Measurements from ENCODE around the gene PRCP.

The PRCP gene

GRCh38 chr11:82845356-82846353 is 54.6 kb downstream of the PRCP start:
- H3K27ac ChIP-seq, result no peak overlapping the region

DNA sequence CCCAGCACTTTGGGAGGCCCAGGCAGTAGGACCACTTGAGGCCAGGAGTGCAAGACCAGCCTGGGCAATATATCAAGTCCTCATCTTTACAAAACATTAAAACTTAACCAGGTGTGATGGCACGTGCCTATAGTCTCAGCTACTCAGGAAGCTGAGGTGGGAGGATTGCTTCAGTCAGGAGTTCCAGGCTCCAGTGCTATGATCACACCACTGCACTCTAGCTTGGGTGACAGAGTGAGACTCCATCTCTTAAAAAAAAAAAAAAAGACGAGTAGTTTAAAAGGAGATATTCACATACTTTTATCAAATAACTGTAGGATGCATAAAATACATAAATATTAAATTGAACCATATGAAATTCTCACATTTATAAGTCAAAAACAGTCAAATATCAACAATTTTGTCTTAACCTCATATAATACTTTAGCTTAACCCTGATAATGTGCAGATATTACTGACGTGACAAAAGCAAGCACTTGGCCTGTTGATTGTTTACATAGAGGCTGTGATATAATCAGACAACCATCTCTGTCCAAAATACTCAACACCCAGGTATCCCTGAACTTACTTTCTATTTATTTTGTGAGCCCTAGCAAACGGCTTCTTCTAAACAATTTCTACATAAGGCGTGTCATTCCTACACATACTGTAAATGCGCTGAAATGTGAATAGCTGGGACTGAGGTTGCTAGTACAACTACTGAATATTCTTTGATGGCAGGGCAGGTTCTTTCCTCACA is 57.0 kb downstream of the PRCP start:
- TF ChIP-seq, protein P1, sequence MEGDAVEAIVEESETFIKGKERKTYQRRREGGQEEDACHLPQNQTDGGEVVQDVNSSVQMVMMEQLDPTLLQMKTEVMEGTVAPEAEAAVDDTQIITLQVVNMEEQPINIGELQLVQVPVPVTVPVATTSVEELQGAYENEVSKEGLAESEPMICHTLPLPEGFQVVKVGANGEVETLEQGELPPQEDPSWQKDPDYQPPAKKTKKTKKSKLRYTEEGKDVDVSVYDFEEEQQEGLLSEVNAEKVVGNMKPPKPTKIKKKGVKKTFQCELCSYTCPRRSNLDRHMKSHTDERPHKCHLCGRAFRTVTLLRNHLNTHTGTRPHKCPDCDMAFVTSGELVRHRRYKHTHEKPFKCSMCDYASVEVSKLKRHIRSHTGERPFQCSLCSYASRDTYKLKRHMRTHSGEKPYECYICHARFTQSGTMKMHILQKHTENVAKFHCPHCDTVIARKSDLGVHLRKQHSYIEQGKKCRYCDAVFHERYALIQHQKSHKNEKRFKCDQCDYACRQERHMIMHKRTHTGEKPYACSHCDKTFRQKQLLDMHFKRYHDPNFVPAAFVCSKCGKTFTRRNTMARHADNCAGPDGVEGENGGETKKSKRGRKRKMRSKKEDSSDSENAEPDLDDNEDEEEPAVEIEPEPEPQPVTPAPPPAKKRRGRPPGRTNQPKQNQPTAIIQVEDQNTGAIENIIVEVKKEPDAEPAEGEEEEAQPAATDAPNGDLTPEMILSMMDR (conservative IDR thresholded peaks at IDR 0.05), result no peak
- no peak for TF ChIP-seq ZFX (IDR thresholded peaks at IDR 0.05)
- H3K27ac ChIP-seq, result no peak overlapping the region

More at GRCh38 chr11:82845356-82846353, 54.6 kb downstream of the PRCP start:
- TF ChIP-seq, protein P1 (conservative IDR thresholded peaks at IDR 0.05), result no peak
- no peak for TF ChIP-seq ZFX (IDR thresholded peaks at IDR 0.05)

DNA sequence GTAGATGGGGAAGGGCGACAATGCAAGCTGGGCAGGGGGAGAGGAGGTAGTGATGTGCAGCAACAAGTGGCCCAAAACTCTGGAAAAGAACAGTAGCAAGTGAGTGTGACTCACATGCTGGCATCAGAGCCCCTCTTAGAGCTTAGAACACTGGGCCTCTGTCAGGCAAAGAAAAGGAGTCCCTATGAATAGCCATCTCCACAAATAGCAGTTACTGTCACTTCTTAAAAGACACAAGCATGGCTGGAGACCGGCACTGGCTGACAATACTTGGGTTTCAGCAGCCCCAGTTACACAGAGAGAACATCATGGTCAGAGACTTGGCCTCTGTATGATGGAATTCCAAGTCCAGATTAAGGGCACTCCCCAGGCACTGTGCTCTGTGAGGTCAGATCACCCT is 58.2 kb downstream of the PRCP start:
- no peak for TF ChIP-seq ZFX (IDR thresholded peaks at IDR 0.05)
- TF ChIP-seq, protein P1 (conservative IDR thresholded peaks at IDR 0.05), result no peak
- no peak overlapping the region for H3K27ac ChIP-seq

- TF ChIP-seq, protein P1 (conservative IDR thresholded peaks at IDR 0.05), result no peak
- no peak for TF ChIP-seq ZFX (IDR thresholded peaks at IDR 0.05)
- no peak overlapping the region for H3K27ac ChIP-seq
Measured at GRCh38 chr11:82837650-82838049, 62.6 kb downstream of the PRCP start.

- no peak overlapping the region for H3K27ac ChIP-seq
- TF ChIP-seq, protein P1 (conservative IDR thresholded peaks at IDR 0.05), result no peak
- TF ChIP-seq ZFX (IDR thresholded peaks at IDR 0.05), result no peak
Measured at GRCh38 chr11:82832983-82833382, 67.2 kb downstream of the PRCP start.

- no peak overlapping the region for H3K27ac ChIP-seq
- TF ChIP-seq, protein P1 (conservative IDR thresholded peaks at IDR 0.05), result no peak
- TF ChIP-seq ZFX (IDR thresholded peaks at IDR 0.05), result no peak
Measured at GRCh38 chr11:82831364-82831763, 68.9 kb downstream of the PRCP start.

- TF ChIP-seq ZFX (IDR thresholded peaks at IDR 0.05), result no peak
- TF ChIP-seq, protein P1 (conservative IDR thresholded peaks at IDR 0.05), result no peak
- no peak overlapping the region for H3K27ac ChIP-seq
Measured at GRCh38 chr11:82830746-82831145, 69.5 kb downstream of the PRCP start.
